Pancreas (tissue), 10 donors: Measurements from ENCODE around the gene LARGE2. TPM values are rescaled to one million over a fixed set of nuclear protein-coding genes. Genes with fewer than 3 reads are reported as not detected.

Experiments used
- ATAC-seq, 4 donors: fragments of 200-7000 bp; cut with Tn5 transposase; one replicate each; pipeline versions ENCODE4 v1.8.0 to v1.9.1; 2020; ENCODE audit warnings: mild to moderate bottlenecking in 4 of 4, moderate library complexity in 4 of 4
- DNase-seq, 6 donors: peaks; one replicate each; pipeline ENCODE4 v3.0.0-alpha.2; 2020
- FAIRE-seq: peaks from 2 replicates; lab custom pipeline; 2012; peaks lifted over from hg19 to GRCh38; lab: Jason Lieb, UNC
- H3K27ac ChIP-seq, 4 donors: fragments of 200-600 bp; sonication (generic); 1 replicate in 3 of 4; 2 replicates in 1 of 4; pipeline versions ENCODE4 v1.5.0 to v1.8.0; 2020
- H3K27me3 ChIP-seq, 4 donors: fragments of 200-600 bp; one replicate each; pipeline ENCODE4 v1.8.0; 2021
- H3K36me3 ChIP-seq, 3 donors: fragments of 200-600 bp; sonication (generic) in 1 of 3; one replicate each; pipeline versions ENCODE4 v1.5.0 to v1.8.0; 2020 to 2021
- H3K4me1 ChIP-seq, 3 donors: fragments of 200-600 bp; one replicate each; pipeline ENCODE4 v1.8.0; 2021
- H3K4me3 ChIP-seq, 4 donors: fragments of 200-600 bp; sonication (generic) in 2 of 4; one replicate each; pipeline versions ENCODE4 v1.5.0 to v1.8.0; 2020 to 2021
- H3K9me3 ChIP-seq, 4 donors: fragments of 200-600 bp; one replicate each; pipeline ENCODE4 v1.8.0; 2021
- WGBS, 2 donors: extraction: QIAGEN DNeasy Blood & Tissue Kit; methylation state at CpG; one replicate each; pipeline ENCODE4 v1.1.7; 2013; 5-methylcytosine and 5-hydroxymethylcytosine counted together
- intact Hi-C, 3 donors: fragments of 100-400 bp; cut with DNase I; formaldehyde crosslinking; loops; one replicate each; pipeline versions ENCODE4 v1.11.1 to v1.14.2; 2022
- polyA plus RNA-seq, 2 donors: library from polyadenylated mRNA; stranded (reverse); fragments of 200-250 nt; gene quantifications; one replicate each; pipeline ENCODE4 v1.2.3, GENCODE V29; 2013
- total RNA-seq, 6 donors: library from RNA; stranded (reverse); fragmentation: NEBNext Ultra II Directional in 4 of 6; extraction: Animal tissue kit (Norgen Biotek cat#: 25700) in 4 of 6; gene quantifications; one replicate each; pipeline versions ENCODE4 v1.2.1 to v1.2.4, GENCODE V29; 2021 to 2023
- TF ChIP-seq, protein P1 (sequence below), 4 donors: fragments of 200-600 bp; sonication (generic) in 3 of 4; IDR thresholded peaks; one replicate each; pipeline versions ENCODE4 v1.5.0 to v1.8.0; 2021; ENCODE audit warnings: antibody characterized with exemption in 4 of 4
- donor health status: healthy with polysubstance abuse.
- donor health status: DM: no; HTN: no; CAD: no; lungs with moderate emphysema.
- donor health status: DM: no; HTN: no; CAD: no.
- donor health status: control.
- donor health status: control.
- donor health status: Bipolar disorder and iron deficiency.
- donor health status: DM: yes; HTN: yes; CAD: no.
- donor health status: DM: no; HTN: no; CAD: no.
- donor health status: DM: no; HTN: no; CAD: no.
- donor health status: DM: yes; HTN: yes; CAD: no.

Gene LARGE2
- total and polyA plus RNA-seq, 8 donors, result 9.0 to 48.4 (median 18.2) TPM

DNA sequence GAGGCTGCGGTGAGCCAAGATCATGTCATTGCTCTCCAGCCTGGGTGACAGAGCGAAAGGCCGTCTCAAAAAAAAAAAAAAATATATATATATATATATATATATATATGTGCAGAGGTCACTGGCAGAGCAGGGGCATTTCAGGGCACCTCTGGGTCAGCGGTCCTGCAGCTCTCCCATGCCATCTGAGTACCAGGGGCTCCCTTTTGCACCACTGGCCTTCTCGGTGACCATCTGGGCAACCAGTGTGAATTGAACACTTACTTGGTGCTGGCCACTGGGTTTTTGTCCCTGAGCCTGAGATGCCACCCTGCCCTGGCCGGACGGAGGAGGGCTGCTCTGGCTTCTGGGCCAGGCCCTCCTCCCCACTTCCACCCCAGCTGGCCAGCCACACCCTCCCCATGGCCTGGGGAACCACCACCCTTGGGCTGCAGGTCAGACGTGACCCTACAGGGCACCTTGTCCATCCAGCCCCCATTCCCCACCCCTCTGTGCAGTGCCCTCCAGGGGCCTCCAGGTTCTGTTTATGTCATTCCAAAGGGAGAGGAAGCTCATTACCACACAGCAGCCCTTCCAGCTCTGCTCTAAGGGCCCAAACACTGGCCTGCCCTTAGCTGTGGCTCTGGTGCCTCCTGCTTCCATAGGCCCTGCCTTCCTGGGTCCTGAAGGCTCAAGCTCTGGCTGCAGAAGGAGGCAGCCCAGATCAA is 26.8 kb upstream of the LARGE2 start:
- Histone ChIP-seq H3K4me3 (no peak overlapping the region), H3K27me3 (no peaks in the 10 kb centered on the region), H3K36me3 (no peaks in the 10 kb centered on the region), H3K9me3 (no peaks in the 10 kb centered on the region), H3K4me1 (peaks cover 0 to 7% (median 4%) of the 10 kb centered on the region in 3 donors), H3K27ac (no peak overlapping the region)
- TF ChIP-seq, protein P1, sequence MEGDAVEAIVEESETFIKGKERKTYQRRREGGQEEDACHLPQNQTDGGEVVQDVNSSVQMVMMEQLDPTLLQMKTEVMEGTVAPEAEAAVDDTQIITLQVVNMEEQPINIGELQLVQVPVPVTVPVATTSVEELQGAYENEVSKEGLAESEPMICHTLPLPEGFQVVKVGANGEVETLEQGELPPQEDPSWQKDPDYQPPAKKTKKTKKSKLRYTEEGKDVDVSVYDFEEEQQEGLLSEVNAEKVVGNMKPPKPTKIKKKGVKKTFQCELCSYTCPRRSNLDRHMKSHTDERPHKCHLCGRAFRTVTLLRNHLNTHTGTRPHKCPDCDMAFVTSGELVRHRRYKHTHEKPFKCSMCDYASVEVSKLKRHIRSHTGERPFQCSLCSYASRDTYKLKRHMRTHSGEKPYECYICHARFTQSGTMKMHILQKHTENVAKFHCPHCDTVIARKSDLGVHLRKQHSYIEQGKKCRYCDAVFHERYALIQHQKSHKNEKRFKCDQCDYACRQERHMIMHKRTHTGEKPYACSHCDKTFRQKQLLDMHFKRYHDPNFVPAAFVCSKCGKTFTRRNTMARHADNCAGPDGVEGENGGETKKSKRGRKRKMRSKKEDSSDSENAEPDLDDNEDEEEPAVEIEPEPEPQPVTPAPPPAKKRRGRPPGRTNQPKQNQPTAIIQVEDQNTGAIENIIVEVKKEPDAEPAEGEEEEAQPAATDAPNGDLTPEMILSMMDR (IDR thresholded peaks at IDR 0.05), result no peak
- FAIRE-seq, result no peak
- intact Hi-C loops, result no loop called here
- peak in 2 of 6 donors; percentile 30 to 64 for DNase-seq
- whole genome bisulfite sequencing, 2 donors, result 90 to 95% methylated on average over 8 of the region's 8 CpGs
- no peak for ATAC-seq

DNA sequence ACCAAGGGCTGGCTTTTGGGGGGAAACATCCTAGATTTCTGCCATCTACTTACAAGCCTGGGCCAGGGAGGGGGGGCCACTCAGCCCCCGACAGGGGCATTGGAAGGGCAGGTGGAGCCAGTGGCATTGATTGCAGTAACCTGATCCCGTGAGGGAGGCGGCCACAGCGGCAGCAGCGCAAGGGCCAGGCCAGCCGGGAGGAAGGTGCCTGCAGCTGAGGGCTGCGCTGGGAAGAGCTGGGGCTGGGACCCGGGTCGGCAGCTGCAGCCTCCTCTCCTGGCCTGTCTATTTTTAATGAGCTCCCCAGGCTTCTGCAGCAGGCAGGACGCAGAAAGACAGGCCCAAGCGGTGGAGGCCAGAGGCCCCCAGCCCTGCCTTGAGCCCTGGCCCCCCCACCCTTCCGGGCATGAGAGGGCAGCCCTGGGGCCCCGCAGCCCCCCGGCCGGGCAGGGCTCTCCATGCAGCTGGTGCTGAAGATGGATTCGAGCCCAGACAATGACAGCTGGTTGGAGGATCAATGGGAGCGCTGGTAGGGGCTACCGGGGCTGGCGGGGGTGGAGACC is 26.0 kb upstream of the LARGE2 start:
- Histone ChIP-seq H3K36me3 (no peaks in the 10 kb centered on the region), H3K9me3 (no peaks in the 10 kb centered on the region), H3K4me1 (peaks cover 0 to 7% (median 4%) of the 10 kb centered on the region in 3 donors), H3K27me3 (no peaks in the 10 kb centered on the region), H3K27ac (no peak overlapping the region), H3K4me3 (peak overlapping the region in 1 of 4 donors; percentile 7)
- WGBS, 2 donors, result 16 to 19% methylated on average over 19 of the region's 19 CpGs
- intact Hi-C loops, result no loop called here
- TF ChIP-seq, protein P1 (IDR thresholded peaks at IDR 0.05), result no peak
- no peak for FAIRE-seq
- ATAC-seq, result peak in 3 of 4 donors; percentile 13 to 40 (median 18)
- peak in 3 of 6 donors; percentile 58 to 88 (median 70) for DNase-seq

DNA sequence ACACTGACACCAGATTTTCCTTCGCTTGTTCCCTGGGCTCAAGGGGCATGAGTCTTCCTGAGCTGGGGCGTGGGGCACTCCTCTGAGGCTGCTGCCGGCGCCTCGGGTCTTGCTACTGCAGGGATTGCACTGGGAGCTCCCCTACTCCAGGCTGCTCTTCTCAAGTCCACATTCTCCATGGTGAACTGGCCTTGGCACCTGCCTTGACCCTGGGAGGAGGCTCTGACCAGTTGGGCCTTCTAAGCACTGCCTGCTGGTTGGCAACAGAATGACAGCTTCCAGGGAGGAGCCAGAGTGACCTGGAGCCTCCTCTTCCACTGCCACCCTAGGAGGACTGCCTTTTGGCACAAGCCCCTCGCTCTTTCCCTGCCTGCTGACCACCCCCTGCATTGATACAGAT is 24.9 kb upstream of the LARGE2 start:
- intact Hi-C loops, result no loop called here
- no peaks in the 10 kb centered on the region for H3K9me3 ChIP-seq
- no peak overlapping the region for H3K4me3 ChIP-seq
- TF ChIP-seq, protein P1 (IDR thresholded peaks at IDR 0.05), result no peak
- ATAC-seq (no peak), FAIRE-seq (no peak), DNase-seq (peak in 1 of 6 donors; percentile 46)
- no peak overlapping the region for H3K27ac ChIP-seq
- 87 to 93% methylated on average over 6 of the region's 6 CpGs for WGBS, 2 donors
- peaks cover 0 to 7% (median 4%) of the 10 kb centered on the region in 3 donors for H3K4me1 ChIP-seq
- H3K36me3 ChIP-seq, result peaks cover 0 to 5% (median 0%) of the 10 kb centered on the region in 3 donors
- no peaks in the 10 kb centered on the region for H3K27me3 ChIP-seq

GRCh38 chr11:45899086-45899447 is 23.4 kb upstream of the LARGE2 start:
- TF ChIP-seq, protein P1 (IDR thresholded peaks at IDR 0.05), result no peak
- ATAC-seq (no peak), FAIRE-seq (no peak), DNase-seq (peak in 1 of 6 donors; percentile 69)
- no peaks in the 10 kb centered on the region for H3K9me3 ChIP-seq
- no peaks in the 10 kb centered on the region for H3K27me3 ChIP-seq
- intact Hi-C loops, result no loop called here
- 29 to 33% methylated on average over 3 of the region's 3 CpGs for WGBS, 2 donors
- peak overlapping the region in 3 of 4 donors; percentile 82 to 95 (median 93) for H3K27ac ChIP-seq
- peaks cover 0 to 10% (median 5%) of the 10 kb centered on the region in 3 donors for H3K4me1 ChIP-seq
- peak overlapping the region in 1 of 4 donors; percentile 65 for H3K4me3 ChIP-seq
- H3K36me3 ChIP-seq, result peaks cover 0 to 14% (median 3%) of the 10 kb centered on the region in 3 donors
